Measurements from ENCODE around the gene METTL6. TPM values are rescaled to one million over a fixed set of nuclear protein-coding genes. Genes with fewer than 3 reads are reported as not detected.

Gene METTL6
- total and polyA plus RNA-seq, 2 donors (not counting 1 experiment from before 2014, with no cell fraction given) = 7.6 to 23.9 TPM

DNA sequence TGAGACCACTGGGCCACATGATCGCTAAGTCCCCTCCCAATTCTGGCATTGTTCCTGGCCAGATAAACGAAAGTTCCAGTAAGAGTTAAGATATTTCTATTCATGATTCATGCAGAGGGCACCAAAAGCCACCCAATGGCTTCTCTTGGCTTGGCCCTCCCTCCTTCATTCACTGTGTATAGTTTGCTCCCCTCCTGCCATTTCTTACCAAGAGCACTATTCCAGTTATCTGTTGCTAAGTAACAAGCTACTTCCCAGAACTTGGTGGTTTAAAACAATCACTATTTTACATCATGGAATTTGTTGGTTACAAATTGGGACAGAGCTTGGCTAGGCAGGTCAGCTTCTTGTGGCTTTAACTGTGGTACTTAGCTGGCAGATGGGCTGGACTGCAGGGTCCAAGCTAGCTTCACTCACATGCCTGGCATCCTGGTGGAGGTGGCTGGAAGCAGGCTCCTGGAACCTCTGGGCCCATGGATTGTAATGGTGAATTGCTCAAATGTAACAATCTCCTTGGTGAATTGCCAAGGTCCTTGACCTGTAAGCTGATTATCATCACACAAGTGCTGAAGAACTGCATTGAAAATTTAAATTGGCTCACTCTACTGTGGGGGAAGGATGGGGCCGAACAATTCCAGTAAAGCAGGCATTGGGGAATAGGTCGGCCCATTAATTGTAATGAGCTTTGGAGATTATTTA lies 16.6 kb upstream of the METTL6 start:
- Histone ChIP-seq H3K4me2 (replicated peaks; ENCODE audit: low read depth, low read length, poor library complexity, severe bottlenecking) (no peak overlapping the region), H3K36me3 (replicated peaks in 1 of 2; ENCODE audit: control extremely low read depth in 1 of 2, control insufficient read depth in 1 of 2, extremely low read depth in 1 of 2, insufficient read depth in 2 of 2, low read length in 1 of 2) (peaks cover 7 to 31% of the 10 kb centered on the region in 2 experiments), H3K9ac (ENCODE audit: low read length) (no peak overlapping the region), H3K27me3 (replicated peaks in 1 of 4; ENCODE audit: control extremely low read depth in 1 of 4, control insufficient read depth in 3 of 4, insufficient read depth in 4 of 4, low read length in 3 of 4) (no peaks in the 10 kb centered on the region), H3K9me3 (ENCODE audit: control extremely low read depth in 1 of 3, control insufficient read depth in 2 of 3, insufficient read depth in 1 of 3, low read length in 2 of 3) (no peaks in the 10 kb centered on the region), H4K20me1 (ENCODE audit: control insufficient read depth, insufficient read depth, low read length, poor library complexity, severe bottlenecking) (no peaks in the 10 kb centered on the region), H3K27ac (ENCODE audit: low read length in 2 of 2) (no peak overlapping the region), H3K79me2 (ENCODE audit: control insufficient read depth, insufficient read depth, low read length) (no peaks in the 10 kb centered on the region), H2AFZ (ENCODE audit: insufficient read depth, low read depth, low read length, poor library complexity, severe bottlenecking) (no peak overlapping the region), H3K4me1 (ENCODE audit: control insufficient read depth in 2 of 2, insufficient read depth in 2 of 2, low read length in 2 of 2) (no peaks in the 10 kb centered on the region), H3K4me3 (ENCODE audit: control extremely low read depth in 1 of 5, extremely low read depth in 1 of 5, insufficient read depth in 1 of 5, low read depth in 2 of 5, low read length in 4 of 5) (no peak overlapping the region)
- 100% methylated on average over 1 of the region's 4 CpGs for WGBS (ENCODE audit: insufficient coverage)
- POLR2A ChIA-PET = interaction anchor here (0.7 kb wide), 1 partner anchor 975 kb away, joined by 3 read pairs; no protein-coding TSS in a partner anchor
- intact Hi-C loops (cut with micrococcal nuclease) = loop anchor here (10.0 kb wide), 1 partner anchor 101 kb away; no protein-coding TSS in a partner anchor
- DNase-seq (no peak), ATAC-seq (ENCODE audit: low read depth) (no peak)
- TF ChIP-seq, protein P1, sequence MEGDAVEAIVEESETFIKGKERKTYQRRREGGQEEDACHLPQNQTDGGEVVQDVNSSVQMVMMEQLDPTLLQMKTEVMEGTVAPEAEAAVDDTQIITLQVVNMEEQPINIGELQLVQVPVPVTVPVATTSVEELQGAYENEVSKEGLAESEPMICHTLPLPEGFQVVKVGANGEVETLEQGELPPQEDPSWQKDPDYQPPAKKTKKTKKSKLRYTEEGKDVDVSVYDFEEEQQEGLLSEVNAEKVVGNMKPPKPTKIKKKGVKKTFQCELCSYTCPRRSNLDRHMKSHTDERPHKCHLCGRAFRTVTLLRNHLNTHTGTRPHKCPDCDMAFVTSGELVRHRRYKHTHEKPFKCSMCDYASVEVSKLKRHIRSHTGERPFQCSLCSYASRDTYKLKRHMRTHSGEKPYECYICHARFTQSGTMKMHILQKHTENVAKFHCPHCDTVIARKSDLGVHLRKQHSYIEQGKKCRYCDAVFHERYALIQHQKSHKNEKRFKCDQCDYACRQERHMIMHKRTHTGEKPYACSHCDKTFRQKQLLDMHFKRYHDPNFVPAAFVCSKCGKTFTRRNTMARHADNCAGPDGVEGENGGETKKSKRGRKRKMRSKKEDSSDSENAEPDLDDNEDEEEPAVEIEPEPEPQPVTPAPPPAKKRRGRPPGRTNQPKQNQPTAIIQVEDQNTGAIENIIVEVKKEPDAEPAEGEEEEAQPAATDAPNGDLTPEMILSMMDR (IDR thresholded peaks at IDR 0.05) = no peak
- TF ChIP-seq EZH2 (IDR thresholded peaks at IDR 0.05; ENCODE audit: borderline replicate concordance, insufficient read depth, low read depth, low read length, poor library complexity, severe bottlenecking) = no peak
- H3K4me1 Mint-ChIP-seq = no peaks in the 10 kb centered on the region
- no peaks in the 10 kb centered on the region for H3K9me3 Mint-ChIP-seq (ENCODE audit: insufficient read depth)
- H3K27me3 Mint-ChIP-seq = no peaks in the 10 kb centered on the region
- no peak overlapping the region for H3K4me3 Mint-ChIP-seq
- CTCF ChIA-PET = interaction anchor here (1.3 kb wide), 1 partner anchor 112 kb away, joined by 3 read pairs; no protein-coding TSS in a partner anchor
- no peak overlapping the region for H3K27ac Mint-ChIP-seq

- H3K27ac Mint-ChIP-seq = no peak overlapping the region
- no peaks in the 10 kb centered on the region for H3K27me3 ChIP-seq (replicated peaks in 1 of 4; ENCODE audit: control extremely low read depth in 1 of 4, control insufficient read depth in 3 of 4, insufficient read depth in 4 of 4, low read length in 3 of 4)
- H3K4me1 Mint-ChIP-seq = no peaks in the 10 kb centered on the region
- H3K4me3 Mint-ChIP-seq = no peak overlapping the region
- H4K20me1 ChIP-seq (ENCODE audit: control insufficient read depth, insufficient read depth, low read length, poor library complexity, severe bottlenecking) = peaks cover under 1% of the 10 kb centered on the region
- no peak overlapping the region for H3K4me3 ChIP-seq (ENCODE audit: control extremely low read depth in 1 of 5, extremely low read depth in 1 of 5, insufficient read depth in 1 of 5, low read depth in 2 of 5, low read length in 4 of 5)
- H3K4me2 ChIP-seq (replicated peaks; ENCODE audit: low read depth, low read length, poor library complexity, severe bottlenecking) = no peak overlapping the region
- TF ChIP-seq, protein P1 (IDR thresholded peaks at IDR 0.05) = no peak
- no peak for TF ChIP-seq EZH2 (IDR thresholded peaks at IDR 0.05; ENCODE audit: borderline replicate concordance, insufficient read depth, low read depth, low read length, poor library complexity, severe bottlenecking)
- H3K9me3 Mint-ChIP-seq (ENCODE audit: insufficient read depth) = no peaks in the 10 kb centered on the region
- no peaks in the 10 kb centered on the region for H3K79me2 ChIP-seq (ENCODE audit: control insufficient read depth, insufficient read depth, low read length)
- no peak overlapping the region for H3K27ac ChIP-seq (ENCODE audit: low read length in 2 of 2)
- no peaks in the 10 kb centered on the region for H3K9me3 ChIP-seq (ENCODE audit: control extremely low read depth in 1 of 3, control insufficient read depth in 2 of 3, insufficient read depth in 1 of 3, low read length in 2 of 3)
- no peaks in the 10 kb centered on the region for H3K4me1 ChIP-seq (ENCODE audit: control insufficient read depth in 2 of 2, insufficient read depth in 2 of 2, low read length in 2 of 2)
- 33% methylated on average over 4 of the region's 4 CpGs for WGBS (ENCODE audit: insufficient coverage)
- intact Hi-C loops (cut with micrococcal nuclease) = loop anchor here (10.0 kb wide), 1 partner anchor 104 kb away; no protein-coding TSS in a partner anchor
- H2AFZ ChIP-seq (ENCODE audit: insufficient read depth, low read depth, low read length, poor library complexity, severe bottlenecking) = no peak overlapping the region
- H3K27me3 Mint-ChIP-seq = no peaks in the 10 kb centered on the region
- no peak for DNase-seq
- H3K36me3 ChIP-seq (replicated peaks in 1 of 2; ENCODE audit: control extremely low read depth in 1 of 2, control insufficient read depth in 1 of 2, extremely low read depth in 1 of 2, insufficient read depth in 2 of 2, low read length in 1 of 2) = peaks cover 15 to 56% of the 10 kb centered on the region in 2 experiments
- ATAC-seq (ENCODE audit: low read depth) = no peak
- ChIA-PET POLR2A (no interaction called here), CTCF (no interaction called here)
- no peak overlapping the region for H3K9ac ChIP-seq (ENCODE audit: low read length)
Measured at GRCh38 chr3:15440891-15441290, 13.5 kb upstream of the METTL6 start.

Data from B cell (primary cell).